Left cardiac atrium (tissue), 4 donors: ENCODE measurements around the gene BIN2. TPM values are rescaled to one million over a fixed set of nuclear protein-coding genes. Genes with fewer than 3 reads are reported as not detected.
"Not testable (repeated sequence)": the region's sequence is repeated elsewhere in the genome, so short reads cannot be mapped to it uniquely, and the experiment has no call there.

Experiments used
- ATAC-seq, 2 donors: fragments of 200-7000 bp; cut with Tn5 transposase; one replicate each; pipeline ENCODE4 v1.9.1; 2020; ENCODE audit warnings: mild to moderate bottlenecking in 2 of 2, moderate library complexity in 2 of 2
- DNase-seq: peaks from one replicate; pipeline ENCODE4 v3.0.0-alpha.2; 2020
- intact Hi-C, 2 donors: fragments of 100-400 bp; cut with DNase I; formaldehyde crosslinking; loops; one replicate each; pipeline versions ENCODE4 v1.14.1 to v1.15.1; 2022 to 2023
- total RNA-seq, 2 donors: library from RNA; stranded (reverse); fragmentation: NEBNext Ultra II Directional; extraction: Animal tissue kit (Norgen Biotek cat#: 25700); gene quantifications; one replicate each; pipeline ENCODE4 v1.2.1, GENCODE V29; 2021
- donor health status: DM: no; HTN: yes; CAD: no.
- donor health status: DM: no; HTN: yes; CAD: no; lungs with severe emphysema.
- donor health status: DM: yes; HTN: yes; CAD: no.
- donor health status: Dilated cardiomyopathy.

BIN2 gene
- total RNA-seq, 2 donors from 2014 or later: 3.2 to 4.0 TPM

GRCh38 chr12:51270067-51270950, 53.7 kb downstream of the BIN2 start, which contains the start of gene SMAGP:
SMAGP (minus strand) TSS chr12:51270415; CDS start chr12:51269278, 1,137 bp downstream.
- ATAC-seq: peak; percentile 81 to 82
- intact Hi-C loops: no loop called here
- DNase-seq: peak; percentile 63

DNA sequence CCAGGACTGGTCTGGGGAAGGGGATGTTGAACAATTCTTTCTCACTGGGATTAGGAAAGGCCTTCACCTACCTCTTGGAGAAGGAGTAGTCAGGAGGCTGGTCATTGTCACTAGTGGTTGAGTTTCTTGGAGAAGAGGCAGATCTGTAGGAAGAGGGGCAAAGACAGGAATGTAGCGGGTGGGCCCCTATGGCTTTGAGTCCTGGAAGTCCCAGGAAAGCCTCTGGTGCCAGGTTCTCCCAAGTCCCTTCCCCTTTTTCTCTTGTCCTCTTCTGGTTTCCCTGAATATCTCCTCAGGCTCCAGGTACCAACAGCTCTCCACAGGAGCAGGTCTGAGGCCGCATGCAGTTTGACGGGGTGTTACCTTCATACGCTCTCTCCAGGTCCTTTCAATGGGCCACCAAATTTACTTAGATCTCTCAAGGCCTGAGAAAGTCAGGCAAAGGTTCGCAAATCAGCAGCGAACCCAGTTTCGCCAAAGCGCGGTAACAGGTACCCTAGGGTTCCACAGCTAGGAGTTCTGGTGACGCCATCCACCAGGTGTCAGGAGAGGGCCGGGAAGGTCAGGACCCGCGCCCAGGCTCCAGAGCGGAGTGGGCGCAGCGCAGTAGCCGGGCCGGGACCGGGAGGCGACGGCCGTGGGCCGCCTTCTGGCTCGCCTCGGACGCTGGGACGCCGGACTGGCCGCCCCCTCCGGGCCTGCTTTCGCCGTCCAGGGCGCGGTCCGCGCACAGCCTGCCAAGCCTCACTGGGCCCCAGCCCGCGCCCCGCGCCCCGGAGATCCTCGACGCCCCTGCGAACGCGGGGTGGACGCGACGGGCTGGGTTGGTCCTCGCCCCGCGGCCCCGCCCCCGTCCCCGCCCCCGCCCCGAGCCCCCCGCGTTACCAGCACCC, 54.6 kb downstream of the BIN2 start:
- ATAC-seq (peak; percentile 63 to 65), DNase-seq (peak; percentile 51)
- intact Hi-C loops: loop anchor here in 1 of 2 donors (1.0 kb wide), 1 partner anchor 72 kb away; no protein-coding TSS in a partner anchor

DNA sequence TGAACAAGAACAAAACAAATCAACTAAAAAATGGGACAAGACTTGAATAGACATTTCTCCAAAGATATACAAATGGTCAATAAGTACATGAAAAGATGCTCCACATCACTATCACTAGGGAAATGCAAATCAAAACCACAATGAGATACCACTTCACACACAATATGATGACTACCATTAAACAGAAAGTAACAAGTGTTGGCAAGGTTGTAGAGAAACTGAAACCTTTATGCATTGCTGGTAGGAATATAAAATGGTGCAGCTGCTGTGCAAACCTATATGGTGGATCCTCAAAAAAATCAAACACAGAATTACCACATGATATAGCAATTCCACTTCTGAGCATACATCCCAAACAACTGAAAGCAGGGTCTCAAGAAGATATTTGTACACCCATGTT, 59.0 kb downstream of the BIN2 start:
- ATAC-seq (no peak), DNase-seq (no peak)
- intact Hi-C loops: no loop called here

DNA sequence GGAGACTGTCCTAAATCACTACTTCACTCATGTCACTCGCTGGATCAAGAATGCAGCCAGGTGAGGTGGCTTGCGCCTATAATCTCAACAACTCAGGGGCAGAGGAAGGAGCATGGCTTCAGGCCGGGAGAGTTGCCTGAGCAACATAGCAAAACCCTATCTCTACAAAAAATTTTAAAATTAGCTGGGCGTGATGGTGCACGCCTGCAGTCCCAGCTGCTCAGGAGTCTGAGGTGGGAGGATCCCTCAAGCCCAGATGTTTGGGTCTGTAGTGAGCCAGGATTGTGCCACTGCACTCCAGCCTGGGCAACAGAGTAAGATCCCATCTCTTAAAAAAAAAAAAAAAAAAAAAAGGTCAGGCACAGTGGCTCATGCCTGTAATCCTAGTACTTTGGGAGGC, 59.7 kb downstream of the BIN2 start:
- ATAC-seq (no peak), DNase-seq (no peak)
- intact Hi-C loops: no loop called here

- intact Hi-C loops: no loop called here
- no peak for ATAC-seq
- DNase-seq: no peak
These were observed 60.6 kb downstream of the BIN2 start for GRCh38 chr12:51263341-51263740.

DNA sequence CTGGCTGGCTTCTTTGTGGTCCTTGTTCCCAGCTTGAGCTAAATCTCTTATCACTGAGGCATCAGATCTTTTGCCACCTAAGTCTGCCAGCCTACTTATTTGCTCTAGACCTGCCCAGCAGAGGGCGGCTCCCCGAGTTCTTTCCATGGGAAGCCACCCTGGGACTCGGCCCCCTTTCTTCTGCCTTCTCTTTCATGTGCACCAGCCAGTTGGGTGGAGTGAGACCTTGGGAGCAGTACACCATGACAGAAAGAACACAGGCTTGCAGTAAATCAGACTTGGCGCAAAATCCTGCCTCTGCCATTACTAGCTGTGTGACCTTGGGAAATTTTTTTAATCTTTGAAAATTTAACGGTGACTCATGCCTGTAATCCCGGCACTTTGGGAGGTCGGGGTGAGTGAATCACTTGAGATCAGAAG, 61.2 kb downstream of the BIN2 start:
- intact Hi-C loops: no loop called here
- ATAC-seq (peak in 1 of 2 donors; percentile 33), DNase-seq (no peak)

DNA sequence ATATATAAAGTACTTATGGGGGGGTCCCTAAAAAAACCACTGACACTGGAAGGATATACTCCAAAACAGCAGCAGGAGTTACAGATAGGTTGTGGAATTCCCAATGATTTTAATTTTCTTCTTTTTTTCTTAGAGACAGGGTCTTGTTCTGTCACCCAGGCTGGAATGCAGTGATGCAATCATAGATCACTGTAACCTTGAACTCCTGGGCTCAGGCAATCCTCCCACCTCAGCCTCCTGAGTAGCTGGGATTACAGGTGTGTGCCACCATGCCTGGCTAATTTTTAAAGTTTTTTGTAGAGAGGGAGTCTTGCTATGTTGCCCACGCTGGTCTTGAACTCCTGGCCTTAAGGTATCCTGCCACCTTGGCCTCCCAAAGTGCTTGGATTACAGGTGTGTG, 64.4 kb downstream of the BIN2 start:
- DNase-seq, intact Hi-C loops, ATAC-seq: not testable (repeated sequence)

- intact Hi-C loops: no loop called here
- no peak for DNase-seq
- no peak for ATAC-seq
These were observed 69.4 kb downstream of the BIN2 start for GRCh38 chr12:51254536-51254935.

GRCh38 chr12:51253276-51253675, 70.7 kb downstream of the BIN2 start:
- no peak for DNase-seq
- intact Hi-C loops: no loop called here
- ATAC-seq: no peak

DNA sequence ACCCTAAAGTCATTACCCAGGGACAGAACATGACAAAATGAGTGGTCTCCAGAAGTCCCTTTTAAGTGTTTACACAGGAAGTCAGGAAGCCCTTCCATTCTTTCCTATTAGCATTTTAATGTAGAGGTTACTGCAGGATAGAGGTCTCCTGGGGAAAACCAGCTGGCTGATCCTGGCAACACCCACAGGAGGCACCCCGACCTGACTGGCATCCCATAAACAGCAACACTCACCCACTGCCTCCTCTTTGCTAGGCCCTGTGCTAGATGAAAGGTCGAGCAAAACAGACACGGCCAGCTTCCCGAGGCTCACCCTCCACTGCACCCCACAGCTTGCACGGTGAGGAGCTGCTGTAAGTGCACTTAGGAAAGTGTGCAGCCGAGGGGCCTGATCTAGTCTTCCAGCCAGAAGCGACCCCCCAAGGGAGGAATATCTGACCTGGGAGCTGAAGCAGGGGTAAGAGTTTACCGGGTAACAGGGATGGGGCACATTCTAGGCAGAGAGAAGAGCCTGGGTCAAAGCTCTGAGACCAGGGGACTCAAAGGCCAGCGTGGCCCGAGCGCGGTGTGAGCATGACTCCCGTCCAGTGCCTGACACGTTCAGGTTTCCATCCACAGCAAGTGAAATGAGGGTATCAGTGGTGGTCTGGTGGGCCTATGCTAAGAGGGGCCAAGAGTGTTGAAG, 76.3 kb downstream of the BIN2 start:
- DNase-seq: no peak
- intact Hi-C loops: no loop called here
- peak in 1 of 2 donors; percentile 28 for ATAC-seq

DNA sequence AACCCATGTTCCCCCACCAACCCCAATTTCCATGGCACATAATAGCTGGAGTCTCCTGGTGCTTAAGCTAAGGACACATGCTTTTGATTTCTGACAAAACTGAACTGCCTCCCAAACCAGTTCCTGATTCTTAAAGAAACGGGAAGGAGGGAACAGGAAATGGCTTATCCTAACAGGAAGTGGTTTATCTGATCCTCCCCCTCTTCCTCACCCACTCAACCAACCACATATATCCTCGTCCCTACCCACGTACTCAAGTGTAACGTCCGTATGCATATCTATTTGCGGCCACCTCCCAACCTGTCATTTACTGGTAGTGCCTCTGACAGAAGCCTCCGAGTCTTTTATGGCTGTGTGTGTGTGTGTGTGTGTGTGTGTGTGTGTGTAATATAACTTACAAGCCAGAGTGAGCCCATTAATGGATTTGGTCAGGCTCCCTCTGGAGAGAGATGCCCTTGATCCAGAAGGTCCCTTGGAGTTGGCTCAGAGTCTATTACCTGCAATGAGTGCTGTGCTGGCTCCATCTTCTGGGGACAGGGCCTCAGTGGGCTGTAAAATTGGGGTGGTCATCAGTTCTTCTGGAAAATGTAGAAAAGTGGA, 77.6 kb downstream of the BIN2 start:
- no peak for DNase-seq
- ATAC-seq: peak; percentile 71 to 72
- intact Hi-C loops: no loop called here

DNA sequence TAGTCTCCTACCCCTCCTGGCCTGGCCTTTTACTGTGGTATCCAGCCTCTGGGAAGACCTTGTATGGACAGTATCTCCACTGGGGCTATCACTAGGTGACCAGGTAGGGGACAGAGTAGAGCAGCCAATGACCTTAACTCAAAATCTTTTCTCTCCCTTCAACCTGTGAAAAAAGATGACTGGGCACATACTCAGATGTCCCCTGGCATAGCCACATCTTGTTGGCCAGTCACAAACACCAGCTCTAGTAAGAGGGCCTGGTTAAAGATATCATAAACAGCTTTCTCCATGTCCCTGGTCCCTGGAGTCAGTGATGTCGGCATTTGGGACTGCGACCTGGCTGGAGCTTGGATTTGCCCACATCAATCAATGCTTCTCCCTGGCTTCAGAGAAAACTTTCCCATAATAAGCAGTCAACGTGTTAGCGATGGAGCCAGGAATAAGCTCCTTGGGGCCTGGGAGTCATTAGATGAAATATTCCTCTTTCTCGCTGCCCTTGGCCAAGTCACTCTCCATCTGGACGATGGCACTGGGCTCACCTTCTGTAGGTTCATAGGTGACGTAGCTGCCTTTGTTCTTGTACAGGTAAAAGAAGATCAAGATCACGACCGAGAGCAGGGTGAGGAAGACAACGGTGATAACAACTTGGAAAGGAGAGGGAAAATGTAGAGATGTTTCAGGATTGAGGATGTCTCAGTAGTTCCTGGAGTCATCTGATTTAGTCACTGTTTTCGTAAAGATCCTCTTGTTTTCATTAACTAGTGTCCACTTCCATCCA, 78.3 kb downstream of the BIN2 start:
- no peak for DNase-seq
- ATAC-seq: no peak
- intact Hi-C loops: no loop called here

GRCh38 chr12:51244269-51244668, 79.7 kb downstream of the BIN2 start:
- intact Hi-C loops: no loop called here
- DNase-seq (no peak), ATAC-seq (no peak)

DNA sequence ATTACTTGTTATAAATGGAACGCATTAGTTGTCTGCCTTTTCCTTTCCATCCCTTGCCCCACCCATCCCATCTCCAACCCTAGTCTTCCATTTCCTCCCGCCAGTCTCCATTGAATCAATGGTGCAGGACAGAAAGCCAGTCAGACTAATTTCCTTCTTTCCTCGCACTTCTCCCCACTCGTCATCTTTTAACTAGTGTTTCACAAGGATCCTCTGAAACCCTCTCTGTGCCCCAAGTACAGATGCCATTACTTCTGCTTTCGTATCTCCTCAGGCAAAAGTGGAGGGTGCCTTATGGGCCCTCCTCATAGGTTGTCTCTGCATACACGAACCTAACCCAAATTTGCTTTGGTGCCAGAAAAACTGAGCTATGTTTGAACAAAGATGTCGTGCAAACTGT, 81.1 kb downstream of the BIN2 start:
- ATAC-seq: no peak
- intact Hi-C loops: no loop called here
- no peak for DNase-seq

DNA sequence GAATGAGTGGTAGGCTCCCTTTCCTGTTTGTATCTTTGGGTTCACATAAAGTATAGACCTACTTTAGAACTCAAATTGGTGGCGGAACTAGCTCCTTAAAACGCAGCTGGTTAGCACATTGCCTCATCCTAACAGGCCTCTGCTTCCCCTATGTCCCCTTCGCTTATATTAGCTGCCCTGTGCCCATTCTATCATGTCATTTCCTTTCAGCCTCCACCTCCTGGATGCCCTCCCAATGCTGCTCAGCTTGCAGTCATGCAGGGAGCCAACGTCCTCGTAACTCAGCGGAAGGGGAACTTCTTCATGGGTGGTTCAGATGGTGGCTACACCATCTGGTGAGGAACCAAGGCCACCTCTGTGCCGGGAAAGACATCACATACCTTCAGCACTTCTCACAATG, 81.9 kb downstream of the BIN2 start:
- ATAC-seq: peak in 1 of 2 donors; percentile 2
- intact Hi-C loops: no loop called here
- DNase-seq: peak; percentile 37

DNA sequence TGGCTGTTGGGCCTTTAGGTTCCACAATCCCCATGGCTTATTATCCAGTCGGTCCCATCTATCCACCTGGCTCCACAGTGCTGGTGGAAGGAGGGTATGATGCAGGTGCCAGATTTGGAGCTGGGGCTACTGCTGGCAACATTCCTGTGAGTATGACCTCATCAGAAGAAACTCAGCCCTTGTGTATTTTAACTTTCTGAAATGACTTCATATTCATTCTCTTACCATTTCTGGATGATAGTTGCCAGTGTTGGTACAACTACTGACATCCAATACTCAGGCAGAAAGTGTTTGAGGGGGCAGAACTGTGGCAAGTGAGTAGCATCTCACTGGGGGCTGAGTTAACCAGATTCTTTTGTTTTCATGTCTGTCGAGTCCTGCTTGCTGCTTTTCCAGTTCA, 83.0 kb downstream of the BIN2 start:
- intact Hi-C loops: no loop called here
- no peak for ATAC-seq
- DNase-seq: no peak

- DNase-seq (peak; percentile 97), ATAC-seq (peak; percentile 98 to 99)
- intact Hi-C loops: no loop called here
These were observed 85.3 kb downstream of the BIN2 start, which contains the start of gene DAZAP2 for GRCh38 chr12:51238510-51239334. DAZAP2 (plus strand) TSS chr12:51238826; CDS start chr12:51238908, 82 bp downstream.
